ENCODE data around the gene CNIH3.

Gene CNIH3

DNA sequence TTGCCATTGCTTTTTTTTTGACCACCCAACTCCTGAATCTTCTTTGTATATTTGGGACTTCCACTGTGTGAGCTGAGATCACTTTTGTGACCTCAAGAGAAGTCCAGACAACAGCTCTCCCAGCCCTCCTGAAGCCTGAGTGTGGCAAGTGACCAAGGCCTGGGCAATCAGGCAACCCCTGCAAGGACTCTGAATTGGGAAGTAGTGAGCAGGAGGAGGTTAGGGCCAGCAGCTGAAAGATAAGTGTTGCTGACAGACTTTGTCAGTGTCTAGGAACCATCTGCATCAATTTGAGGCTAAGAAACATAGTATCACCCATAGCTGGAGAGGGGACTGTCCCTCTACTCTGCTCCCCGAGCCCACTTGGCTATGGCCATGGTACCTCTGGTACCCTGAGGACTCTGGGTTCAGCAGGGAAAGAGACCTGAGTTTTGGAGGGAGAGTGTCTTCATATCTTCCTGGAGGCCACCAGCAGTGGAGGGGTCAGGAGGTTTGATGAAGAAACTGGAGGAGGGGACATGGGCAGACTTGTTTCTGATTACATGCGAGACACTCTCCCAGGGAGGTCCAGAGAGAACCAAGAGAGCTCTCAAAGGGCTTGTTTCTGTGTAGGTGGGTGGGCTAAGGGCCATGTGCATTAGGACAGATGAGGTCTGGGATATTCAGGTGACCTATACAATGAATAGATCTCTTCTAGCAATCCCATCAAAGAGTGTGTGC is 166.3 kb downstream of the CNIH3 start:
- DNase-seq, result no peak

DNA sequence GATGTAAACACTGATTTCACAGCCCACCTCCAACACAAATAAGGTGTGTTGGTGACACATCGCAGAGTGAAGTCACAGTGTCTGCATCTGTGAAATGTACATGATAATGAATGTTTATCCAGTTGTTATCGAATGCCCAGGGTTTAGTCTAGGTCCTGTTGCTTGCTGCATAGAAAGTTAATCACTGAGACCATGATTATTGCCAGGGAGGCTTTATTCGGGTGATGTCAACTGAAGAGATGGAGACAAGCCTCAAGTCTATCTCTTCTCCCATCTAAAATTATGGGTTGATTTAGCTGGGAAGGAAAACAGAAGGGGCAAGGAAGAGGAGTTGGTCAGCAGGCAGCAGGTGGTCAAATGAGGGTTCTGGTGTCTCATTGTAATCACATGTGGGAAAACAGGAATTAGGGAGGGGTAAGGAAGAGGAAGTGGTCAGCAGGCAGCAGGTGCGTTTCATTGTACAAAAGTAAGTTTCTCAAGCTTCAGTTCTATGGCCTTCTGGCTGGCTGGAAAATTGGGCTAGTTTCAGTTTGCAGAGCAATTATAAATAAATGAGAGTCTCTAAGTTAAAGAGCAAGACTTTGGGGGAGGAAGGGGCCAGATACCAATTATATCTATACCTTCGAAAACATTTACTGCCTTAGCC is 167.0 kb downstream of the CNIH3 start:
- DNase-seq, result peak; percentile 38

DNA sequence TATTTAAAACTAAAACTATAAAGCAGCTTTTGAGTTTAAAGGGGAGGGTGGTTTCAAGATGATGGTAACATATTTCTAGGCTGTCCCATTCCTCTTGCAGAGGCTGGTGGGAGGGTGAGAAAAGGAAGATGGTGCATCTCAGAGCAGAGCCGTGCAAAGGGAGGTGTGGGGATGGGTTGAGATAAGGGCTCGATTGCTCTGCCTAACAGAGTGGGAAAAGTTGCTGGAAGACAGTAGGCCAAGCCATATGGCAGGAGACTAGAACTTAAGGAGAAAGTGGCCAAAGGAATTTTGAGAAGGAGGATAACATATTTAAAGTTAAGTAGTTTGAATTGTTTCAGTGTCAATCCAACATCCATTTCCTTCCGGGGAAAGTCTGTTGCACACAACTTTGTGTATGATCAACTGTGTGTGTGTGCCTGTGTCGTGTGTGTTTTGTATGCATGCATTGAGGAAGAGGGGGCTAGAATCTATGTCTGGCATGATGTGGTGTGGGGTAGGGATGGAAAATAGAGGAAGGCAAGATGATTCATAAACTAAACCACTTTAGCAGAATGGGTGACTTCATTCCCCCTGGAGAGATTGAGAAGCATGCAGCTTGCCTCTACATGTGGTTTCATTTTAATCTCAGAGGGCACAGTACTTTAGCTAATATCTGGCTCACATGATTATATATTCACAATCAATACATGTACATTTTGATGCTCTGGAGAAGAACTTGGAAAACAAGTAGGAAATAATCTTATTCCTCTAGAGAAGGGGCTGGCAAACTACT is 168.3 kb downstream of the CNIH3 start:
- DNase-seq, result no peak

DNA sequence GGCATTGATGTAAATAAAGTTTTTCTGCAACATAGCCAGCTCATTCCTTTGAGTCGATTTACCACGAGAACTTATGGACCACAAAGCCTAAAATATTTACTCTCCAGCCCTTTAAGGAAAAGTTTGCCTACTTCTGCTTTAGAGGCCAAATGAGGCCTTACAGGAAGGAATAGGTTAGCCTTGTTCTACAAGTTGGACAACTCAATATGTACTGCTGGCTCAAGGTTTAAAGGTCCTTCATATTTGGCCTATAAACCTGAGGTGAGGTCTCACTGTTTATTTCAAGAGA is 168.9 kb downstream of the CNIH3 start:
- DNase-seq, result no peak

DNA sequence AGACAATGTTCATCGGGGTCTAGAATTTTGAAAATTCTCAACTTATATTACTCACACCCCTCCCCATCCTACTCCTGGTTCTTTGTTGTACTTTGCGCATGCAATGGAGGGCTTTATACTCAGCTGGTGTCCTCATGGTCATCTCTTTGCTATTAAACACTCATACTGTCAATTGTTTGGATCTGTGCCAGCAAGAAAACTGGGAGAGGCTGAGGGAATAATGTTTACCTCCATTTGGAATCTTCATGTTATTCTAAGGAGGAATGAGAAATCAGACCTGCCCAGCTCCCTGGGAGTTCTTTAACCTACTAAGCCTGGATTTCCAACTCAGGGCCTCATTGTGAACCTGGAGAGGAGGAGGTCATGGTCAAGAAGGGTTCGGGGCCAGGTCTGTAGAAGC is 169.5 kb downstream of the CNIH3 start:
- DNase-seq, result no peak

GRCh38 chr1:224786533-224787250 is 170.6 kb downstream of the CNIH3 start:
- DNase-seq, result no peak

DNA sequence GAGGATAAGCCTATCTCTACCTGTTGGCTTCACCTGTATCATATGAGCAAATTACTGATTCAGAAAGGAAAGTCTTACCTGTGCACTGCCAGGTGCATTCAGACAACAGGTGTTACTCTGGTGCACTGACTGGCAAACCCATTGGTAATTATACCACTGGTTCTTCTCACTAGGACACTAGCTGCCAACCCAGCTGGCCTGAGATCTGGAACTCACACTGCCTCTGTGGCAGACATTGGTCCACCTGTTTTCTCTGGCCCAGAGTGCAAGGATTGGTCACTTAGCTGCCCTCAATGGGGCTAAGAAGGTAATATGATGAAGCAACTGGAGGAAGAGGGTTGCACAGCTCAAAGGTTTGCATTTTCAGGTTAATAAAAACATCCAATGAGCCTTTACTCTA is 173.2 kb downstream of the CNIH3 start:
- peak; percentile 8 for DNase-seq
